ENCODE data around the gene MAFB. TPM values are rescaled to one million over a fixed set of nuclear protein-coding genes. Genes with fewer than 3 reads are reported as not detected.

MAFB gene
- total and polyA plus RNA-seq, 9 of the 15 experiments (the other 6 are each of a cell fraction or from before 2014, with no cell fraction given) = 0.04 TPM; not detected in 8

- TF ChIP-seq CLOCK (CRISPR knock-in tag; IDR thresholded peaks at IDR 0.05; ENCODE audit: borderline replicate concordance) = no peak
These were observed 3.7 kb downstream of the MAFB start (continued) for GRCh38 chr20:40685349-40685748.

- Histone ChIP-seq H3K9me1 (ENCODE audit: control insufficient read depth, insufficient read depth, low read length) (no peaks in the 10 kb centered on the region), H3K79me2 (ENCODE audit: control insufficient read depth, insufficient read depth, low read length) (no peaks in the 10 kb centered on the region), H3K9me3 (replicated peaks; ENCODE audit: control insufficient read depth, insufficient read depth, low read depth, low read length) (no peaks in the 10 kb centered on the region), H3K27me3 (ENCODE audit: control insufficient read depth in 2 of 2, insufficient read depth in 2 of 2, low read length in 2 of 2) (peaks cover 9 to 45% of the 10 kb centered on the region in 2 experiments; a peak in 3 of 5 replicates), H3K4me3 (no peak overlapping the region), H3K4me1 (replicated peaks in 1 of 2; ENCODE audit: control insufficient read depth in 2 of 2, insufficient read depth in 2 of 2, low read length in 2 of 2) (peaks cover 0 to 11% of the 10 kb centered on the region in 2 experiments; a peak in 2 of 5 replicates), H4K20me1 (replicated peaks; ENCODE audit: control insufficient read depth, insufficient read depth, low read length) (no peaks in the 10 kb centered on the region), H3K36me3 (ENCODE audit: control insufficient read depth, insufficient read depth, low read length) (no peaks in the 10 kb centered on the region), H3K9ac (ENCODE audit: insufficient read depth in 1 of 2, low read depth in 2 of 2, low read length in 2 of 2) (no peak overlapping the region), H3K27ac (ENCODE audit: extremely low read depth, low read depth, low read length) (no peak overlapping the region), H3K4me2 (ENCODE audit: insufficient read depth, low read length) (no peak overlapping the region), H2AFZ (ENCODE audit: low read depth, low read length) (no peak overlapping the region)
- intact Hi-C loops (cut with micrococcal nuclease) (no loop called here), in situ Hi-C loops (cut with MboI) (loop anchor here (25.0 kb wide), 1 partner anchor 1422 kb away; no protein-coding TSS in a partner anchor)
- DNase-seq (ENCODE audit: extremely low read depth in 1 of 4, low spot score in 3 of 4) (no peak), FAIRE-seq (no peak), ATAC-seq (no peak)
- WGBS (ENCODE audit: insufficient coverage, low coverage, missing lambda C conversion rate) = under 1% methylated on average over 9 of the region's 9 CpGs
- BruUV-seq (replicated peaks) = no TSS peak
- ChIA-PET CTCF (ENCODE audit: low intra/inter-chr PET ratio) (no interaction called here), POLR2A (no interaction called here)
- no peak for TF ChIP-seq HMGXB4 (CRISPR knock-in tag; IDR thresholded peaks at IDR 0.05)
- no peak for TF ChIP-seq RBM34 (IDR thresholded peaks at IDR 0.05; ENCODE audit: borderline replicate concordance, insufficient read depth, low read length)
- TF ChIP-seq ATF1 (CRISPR knock-in tag; IDR thresholded peaks at IDR 0.05) = no peak
- no peak for TF ChIP-seq ATF1 (tag; IDR thresholded peaks at IDR 0.05)
- TF ChIP-seq ZKSCAN1 (IDR thresholded peaks at IDR 0.05; ENCODE audit: low read depth, low read length) = no peak
- no peak for TF ChIP-seq CEBPB (tag; IDR thresholded peaks at IDR 0.05)
- TF ChIP-seq BRD9 (IDR thresholded peaks at IDR 0.05; ENCODE audit: low read depth, partially characterized antibody) = no peak
- TF ChIP-seq SRSF3 (IDR thresholded peaks at IDR 0.05; ENCODE audit: insufficient read depth, low read length) = no peak
These were observed 5.2 kb downstream of the MAFB start for GRCh38 chr20:40683894-40684268.
